Chondrocyte (in vitro differentiated cells): ENCODE measurements around the gene ARSB. TPM values are rescaled to one million over a fixed set of nuclear protein-coding genes. Genes with fewer than 3 reads are reported as not detected.

ENCODE experiments used
- DNase-seq: peaks from one replicate; pipeline ENCODE4 v3.0.0; 2021; ENCODE audit warnings: mixed read lengths, low spot score
- H3K27ac Mint-ChIP-seq: one replicate; pipeline ENCODE4 v1.8.0; 2021; ENCODE audit warnings: mild to moderate bottlenecking, moderate library complexity, mixed read lengths; ENCODE audit not compliant: unreplicated experiment
- H3K27me3 Mint-ChIP-seq: 2 replicates; pipeline ENCODE4 v1.8.0; 2021; ENCODE audit warnings: low read depth, mixed read lengths
- H3K36me3 Mint-ChIP-seq: 2 replicates; pipeline ENCODE4 v1.8.0; 2021; ENCODE audit warnings: low read depth, mixed read lengths
- H3K4me1 Mint-ChIP-seq: 2 replicates; pipeline ENCODE4 v1.8.0; 2021; ENCODE audit warnings: low read depth, mild to moderate bottlenecking, mixed read lengths
- H3K4me3 Mint-ChIP-seq: one replicate; pipeline ENCODE4 v1.8.0; 2021; ENCODE audit warnings: mild to moderate bottlenecking, moderate library complexity, mixed read lengths; ENCODE audit not compliant: unreplicated experiment
- H3K9me3 Mint-ChIP-seq: 2 replicates; pipeline ENCODE4 v1.8.0; 2021; ENCODE audit warnings: low read depth, mixed read lengths
- total RNA-seq: library from RNA; stranded (reverse); gene quantifications from 3 replicates; pipeline ENCODE4 v1.2.1, GENCODE V29; 2021
- TF ChIP-seq, protein P1 (sequence below): fragments of 200-600 bp; sonication (generic); IDR thresholded peaks from 2 replicates; pipeline ENCODE4 v1.5.0; 2021; ENCODE audit warnings: antibody characterized with exemption, mild to moderate bottlenecking, moderate library complexity

ARSB gene
- total RNA-seq, 1 donor from 2014 or later: 45.1 TPM

DNA sequence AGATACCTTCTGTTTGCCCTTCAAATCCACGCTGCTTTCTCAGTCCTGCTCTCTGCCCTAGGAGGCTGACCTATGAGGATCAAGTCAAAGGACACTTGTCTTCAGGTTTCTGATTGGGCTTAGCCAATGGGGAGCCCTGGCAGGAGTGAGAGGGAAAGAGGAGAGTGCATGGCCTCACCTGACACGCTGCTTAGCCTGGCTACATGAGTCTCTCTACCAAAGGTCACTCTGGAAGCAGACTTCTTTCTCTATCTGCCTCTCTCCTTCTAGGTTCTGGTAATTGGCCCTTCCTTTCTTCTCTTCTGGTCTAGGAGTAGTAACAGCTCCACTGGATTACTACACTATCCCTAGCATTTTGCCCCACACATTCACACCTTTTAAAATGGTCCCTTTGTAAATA, 13.1 kb downstream of the ARSB start:
- no peaks in the 10 kb centered on the region for H3K9me3 Mint-ChIP-seq
- no peak overlapping the region for H3K27ac Mint-ChIP-seq
- no peaks in the 10 kb centered on the region for H3K27me3 Mint-ChIP-seq

DNA sequence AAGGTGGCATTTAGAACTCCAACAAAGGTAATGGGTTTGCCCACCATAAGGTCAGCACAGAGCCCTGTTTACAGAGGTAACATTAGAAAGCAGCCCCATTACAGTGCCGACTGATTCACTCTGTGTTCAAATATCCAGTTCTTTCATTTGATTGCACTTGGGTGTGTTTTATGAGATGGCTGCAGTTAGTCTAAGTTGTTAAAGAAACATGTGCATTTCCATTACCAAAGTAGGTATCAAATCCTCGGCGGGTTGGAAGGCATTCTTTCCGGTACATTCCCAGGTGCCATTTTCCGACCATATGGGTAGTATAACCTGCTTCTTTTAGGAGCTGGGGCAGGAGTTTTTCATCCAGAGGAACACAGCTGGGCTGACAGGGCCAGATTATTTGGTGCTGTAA, 16.3 kb downstream of the ARSB start:
- no peak for DNase-seq
- Mint-ChIP-seq H3K9me3 (no peaks in the 10 kb centered on the region), H3K4me1 (peaks cover 19% of the 10 kb centered on the region), H3K36me3 (peaks cover 3% of the 10 kb centered on the region), H3K27ac (no peak overlapping the region), H3K4me3 (no peak overlapping the region), H3K27me3 (no peaks in the 10 kb centered on the region)
- TF ChIP-seq, protein P1, sequence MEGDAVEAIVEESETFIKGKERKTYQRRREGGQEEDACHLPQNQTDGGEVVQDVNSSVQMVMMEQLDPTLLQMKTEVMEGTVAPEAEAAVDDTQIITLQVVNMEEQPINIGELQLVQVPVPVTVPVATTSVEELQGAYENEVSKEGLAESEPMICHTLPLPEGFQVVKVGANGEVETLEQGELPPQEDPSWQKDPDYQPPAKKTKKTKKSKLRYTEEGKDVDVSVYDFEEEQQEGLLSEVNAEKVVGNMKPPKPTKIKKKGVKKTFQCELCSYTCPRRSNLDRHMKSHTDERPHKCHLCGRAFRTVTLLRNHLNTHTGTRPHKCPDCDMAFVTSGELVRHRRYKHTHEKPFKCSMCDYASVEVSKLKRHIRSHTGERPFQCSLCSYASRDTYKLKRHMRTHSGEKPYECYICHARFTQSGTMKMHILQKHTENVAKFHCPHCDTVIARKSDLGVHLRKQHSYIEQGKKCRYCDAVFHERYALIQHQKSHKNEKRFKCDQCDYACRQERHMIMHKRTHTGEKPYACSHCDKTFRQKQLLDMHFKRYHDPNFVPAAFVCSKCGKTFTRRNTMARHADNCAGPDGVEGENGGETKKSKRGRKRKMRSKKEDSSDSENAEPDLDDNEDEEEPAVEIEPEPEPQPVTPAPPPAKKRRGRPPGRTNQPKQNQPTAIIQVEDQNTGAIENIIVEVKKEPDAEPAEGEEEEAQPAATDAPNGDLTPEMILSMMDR: no peak

More for the DNA sequence above, 13.1 kb downstream of the ARSB start:
- no peak overlapping the region for H3K4me3 Mint-ChIP-seq
- TF ChIP-seq, protein P1: no peak
- peaks cover 17% of the 10 kb centered on the region for H3K4me1 Mint-ChIP-seq
- peaks cover 2% of the 10 kb centered on the region for H3K36me3 Mint-ChIP-seq
- DNase-seq: no peak

GRCh38 chr5:78964889-78965288, 20.2 kb downstream of the ARSB start:
- no peak overlapping the region for H3K27ac Mint-ChIP-seq
- peaks cover 5% of the 10 kb centered on the region for H3K36me3 Mint-ChIP-seq
- peaks cover 6% of the 10 kb centered on the region for H3K4me1 Mint-ChIP-seq
- no peaks in the 10 kb centered on the region for H3K27me3 Mint-ChIP-seq
- H3K9me3 Mint-ChIP-seq: no peaks in the 10 kb centered on the region
- H3K4me3 Mint-ChIP-seq: no peak overlapping the region
- TF ChIP-seq, protein P1: peak; percentile 88
- no peak for DNase-seq

- no peak for DNase-seq
- Mint-ChIP-seq H3K36me3 (peaks cover 10% of the 10 kb centered on the region), H3K4me3 (no peak overlapping the region), H3K4me1 (peaks cover 6% of the 10 kb centered on the region), H3K9me3 (no peaks in the 10 kb centered on the region), H3K27ac (no peak overlapping the region), H3K27me3 (no peaks in the 10 kb centered on the region)
- TF ChIP-seq, protein P1: no peak
Measured at GRCh38 chr5:78961743-78962142, 23.4 kb downstream of the ARSB start.

DNA sequence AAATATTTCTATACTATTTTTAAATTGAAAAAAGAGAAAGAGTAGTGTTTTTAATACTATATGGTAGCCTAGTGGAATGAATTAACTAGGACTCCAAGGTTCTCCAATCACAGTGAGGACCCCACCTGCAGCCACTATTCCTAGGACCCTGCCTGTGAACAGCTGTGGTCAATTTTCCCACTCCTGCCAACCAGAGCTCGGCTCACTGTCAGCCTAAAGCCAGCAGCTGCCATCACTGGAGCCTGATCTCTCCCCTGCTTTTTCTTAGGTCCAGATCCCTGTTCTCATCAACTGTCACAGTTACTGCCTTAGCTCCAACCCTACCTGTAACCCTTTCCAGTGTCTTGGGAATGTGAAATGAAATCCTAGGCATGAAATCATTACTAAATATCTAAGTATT, 25.3 kb downstream of the ARSB start:
- Mint-ChIP-seq H3K27me3 (no peaks in the 10 kb centered on the region), H3K36me3 (peaks cover 14% of the 10 kb centered on the region), H3K27ac (no peak overlapping the region), H3K4me3 (no peak overlapping the region), H3K9me3 (no peaks in the 10 kb centered on the region), H3K4me1 (no peaks in the 10 kb centered on the region)
- no peak for DNase-seq
- TF ChIP-seq, protein P1: no peak
